Cardiac fibroblast (primary cell): ENCODE data around the gene LCORL.
A peak's percentile ranks its signal among the peaks of the same experiment; 100 is the strongest.
"Not testable (repeated sequence)": the region's sequence is repeated elsewhere in the genome, so short reads cannot be mapped to it uniquely, and the experiment has no call there.

Experiments
- DNase-seq, 2 donors: peaks; one replicate each; pipeline versions ENCODE4 v3.0.0 to v3.0.0-alpha.2; 2010; ENCODE audit warnings: low read depth in 2 of 2
- H3K4me3 ChIP-seq, 2 donors: replicated peaks in 1 of 2; 1 replicate in 1 of 2; 2 replicates in 1 of 2; pipeline ENCODE4 v1.5.1; 2011; ENCODE audit warnings: low read depth in 2 of 2, low read length in 2 of 2, mild to moderate bottlenecking in 2 of 2, moderate library complexity in 1 of 2
- TF ChIP-seq, protein P1 (sequence below): IDR thresholded peaks from one replicate; pipeline ENCODE4 v1.5.1; 2011; ENCODE audit warnings: low read depth, mild to moderate bottlenecking, low read length, inconsistent platforms

Gene LCORL

DNA sequence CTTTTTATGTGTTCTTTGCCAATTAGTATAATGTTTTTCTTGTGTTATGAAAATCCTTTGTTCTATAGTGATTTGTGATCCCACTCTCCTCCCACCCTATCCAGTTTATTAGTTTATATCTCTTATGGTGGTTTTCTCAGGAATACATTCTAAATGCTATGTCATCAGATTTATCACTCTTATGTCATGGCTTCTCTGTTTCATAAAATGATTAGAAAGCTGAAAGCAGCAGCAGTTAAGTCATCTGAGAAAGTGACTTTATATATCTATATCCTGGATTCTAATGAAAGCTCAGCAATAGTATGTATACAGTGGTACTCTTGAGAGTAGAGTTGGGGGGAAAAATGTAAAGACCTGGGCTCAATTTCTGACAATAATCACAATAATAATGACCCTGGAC lies 169.6 kb downstream of the LCORL start:
- no peak overlapping the region for H3K4me3 ChIP-seq
- TF ChIP-seq, protein P1, sequence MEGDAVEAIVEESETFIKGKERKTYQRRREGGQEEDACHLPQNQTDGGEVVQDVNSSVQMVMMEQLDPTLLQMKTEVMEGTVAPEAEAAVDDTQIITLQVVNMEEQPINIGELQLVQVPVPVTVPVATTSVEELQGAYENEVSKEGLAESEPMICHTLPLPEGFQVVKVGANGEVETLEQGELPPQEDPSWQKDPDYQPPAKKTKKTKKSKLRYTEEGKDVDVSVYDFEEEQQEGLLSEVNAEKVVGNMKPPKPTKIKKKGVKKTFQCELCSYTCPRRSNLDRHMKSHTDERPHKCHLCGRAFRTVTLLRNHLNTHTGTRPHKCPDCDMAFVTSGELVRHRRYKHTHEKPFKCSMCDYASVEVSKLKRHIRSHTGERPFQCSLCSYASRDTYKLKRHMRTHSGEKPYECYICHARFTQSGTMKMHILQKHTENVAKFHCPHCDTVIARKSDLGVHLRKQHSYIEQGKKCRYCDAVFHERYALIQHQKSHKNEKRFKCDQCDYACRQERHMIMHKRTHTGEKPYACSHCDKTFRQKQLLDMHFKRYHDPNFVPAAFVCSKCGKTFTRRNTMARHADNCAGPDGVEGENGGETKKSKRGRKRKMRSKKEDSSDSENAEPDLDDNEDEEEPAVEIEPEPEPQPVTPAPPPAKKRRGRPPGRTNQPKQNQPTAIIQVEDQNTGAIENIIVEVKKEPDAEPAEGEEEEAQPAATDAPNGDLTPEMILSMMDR = no peak
- DNase-seq = no peak

DNA sequence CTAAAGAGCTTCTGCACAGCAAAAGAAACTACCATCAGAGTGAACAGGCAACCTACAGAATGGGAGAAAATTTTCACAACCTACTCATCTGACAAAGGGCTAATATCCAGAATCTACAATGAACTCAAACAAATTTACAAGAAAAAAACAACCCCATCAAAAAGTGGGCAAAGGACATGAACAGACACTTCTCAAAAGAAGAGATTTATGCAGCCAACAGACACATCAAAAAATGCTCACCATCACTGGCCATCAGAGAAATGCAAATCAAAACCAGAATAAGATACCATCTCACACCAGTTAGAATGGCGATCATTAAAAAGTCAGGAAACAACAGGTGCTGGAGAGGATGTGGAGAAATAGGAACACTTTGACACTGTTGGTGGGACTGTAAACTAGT lies 171.3 kb downstream of the LCORL start:
- DNase-seq = not testable (repeated sequence)

DNA sequence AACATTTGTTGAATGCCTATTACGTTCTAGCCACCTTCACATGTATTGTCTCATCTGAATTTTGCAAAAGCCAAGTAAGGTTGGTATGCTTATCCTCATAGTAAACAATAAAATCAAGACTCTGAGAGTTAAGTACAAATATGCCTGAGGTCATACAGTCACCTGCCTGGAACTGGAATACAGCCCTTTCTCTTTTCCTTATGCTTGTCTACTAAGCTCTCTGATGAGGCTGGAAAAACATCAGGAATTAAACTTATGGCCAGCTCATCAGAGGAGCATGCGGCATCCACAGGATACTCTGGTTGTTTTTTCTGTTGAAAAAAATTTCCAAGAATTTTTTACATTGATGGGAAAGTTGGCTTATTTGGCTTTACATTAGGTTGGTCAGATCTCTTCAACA lies 175.3 kb downstream of the LCORL start:
- DNase-seq = no peak
- H3K4me3 ChIP-seq = no peak overlapping the region
- TF ChIP-seq, protein P1 = no peak

More for the DNA sequence above, 171.3 kb downstream of the LCORL start:
- H3K4me3 ChIP-seq = not testable (repeated sequence)

DNA sequence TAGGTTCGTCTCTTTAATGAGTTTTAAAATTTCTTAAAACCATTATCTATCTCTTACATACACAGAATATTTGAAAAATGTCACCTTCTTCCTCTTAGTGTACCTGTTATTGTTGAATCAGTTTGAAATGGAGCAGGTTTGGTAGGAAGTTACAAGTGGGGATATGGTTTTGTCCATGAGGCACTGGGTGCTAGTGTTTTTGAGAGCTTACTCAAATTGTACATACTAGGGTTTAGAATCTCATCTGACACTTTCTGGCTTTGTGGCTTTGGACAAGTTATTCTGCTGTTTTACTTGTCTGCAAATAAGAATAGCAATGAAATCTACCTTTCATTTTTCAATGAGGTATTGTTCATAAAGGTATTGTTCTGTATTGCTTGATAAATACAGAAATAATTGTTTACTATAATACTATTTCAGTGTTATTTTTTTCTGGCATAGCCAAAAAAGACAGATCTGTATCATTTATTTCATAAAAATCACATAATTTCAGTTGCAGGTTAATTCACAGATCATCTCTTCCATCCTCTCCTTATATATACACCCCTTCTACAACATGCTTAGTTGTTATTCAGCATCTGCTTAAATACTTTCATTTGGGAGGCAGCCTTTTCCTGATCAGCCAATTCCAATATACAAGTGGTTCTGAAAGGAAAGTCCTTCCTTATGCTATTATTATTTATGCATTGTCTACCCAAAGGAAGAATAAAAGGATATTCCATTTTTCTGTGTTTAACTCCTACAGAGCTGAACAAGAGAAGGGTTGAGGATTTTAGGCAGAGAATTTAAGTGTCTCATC lies 197.5 kb downstream of the LCORL start:
- no peak overlapping the region for H3K4me3 ChIP-seq
- peak in 1 of 2 donors; percentile 16 for DNase-seq
- TF ChIP-seq, protein P1 = no peak

DNA sequence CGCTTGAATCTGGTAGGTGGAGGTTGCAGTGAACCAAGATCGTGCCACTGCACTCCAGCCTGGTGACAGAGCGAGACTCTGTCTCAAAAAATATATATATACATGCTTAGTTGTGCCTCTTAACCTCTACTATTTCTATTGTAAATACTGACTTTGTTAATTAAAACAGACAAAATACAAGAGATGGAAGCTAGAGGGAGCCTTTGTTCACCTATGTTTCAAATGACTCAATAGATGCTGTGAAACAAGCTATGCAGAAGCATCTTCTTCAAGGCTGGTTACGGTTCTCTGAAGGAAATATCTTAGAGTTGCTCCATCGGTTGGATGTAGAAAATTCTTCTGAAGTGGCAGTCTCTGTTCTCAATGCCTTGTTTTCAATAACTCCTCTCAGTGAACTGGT lies 204.5 kb downstream of the LCORL start:
- peak; percentile 84 to 86 for DNase-seq
- no peak overlapping the region for H3K4me3 ChIP-seq
- TF ChIP-seq, protein P1 = peak; percentile 51

DNA sequence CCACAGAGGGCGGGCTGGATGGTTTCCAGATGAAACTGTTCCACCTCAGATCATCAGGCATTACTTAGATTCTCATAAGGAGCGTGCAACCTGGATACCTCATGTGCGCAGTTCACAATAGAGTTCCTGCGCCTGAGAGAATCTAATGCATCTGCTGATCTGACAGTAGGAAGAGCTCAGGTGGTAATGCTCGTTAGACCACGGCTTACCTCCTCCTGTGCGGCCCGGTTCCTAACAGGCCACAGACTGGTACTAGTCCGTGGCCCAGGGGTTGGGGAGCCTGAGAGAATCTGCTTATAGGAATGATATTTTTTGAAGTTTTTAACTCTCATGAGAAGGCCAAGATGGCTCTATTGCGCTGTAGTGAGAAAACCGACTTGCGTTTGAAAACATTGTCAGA lies 205.4 kb downstream of the LCORL start:
- H3K4me3 ChIP-seq = no peak overlapping the region
- TF ChIP-seq, protein P1 = no peak

DNA sequence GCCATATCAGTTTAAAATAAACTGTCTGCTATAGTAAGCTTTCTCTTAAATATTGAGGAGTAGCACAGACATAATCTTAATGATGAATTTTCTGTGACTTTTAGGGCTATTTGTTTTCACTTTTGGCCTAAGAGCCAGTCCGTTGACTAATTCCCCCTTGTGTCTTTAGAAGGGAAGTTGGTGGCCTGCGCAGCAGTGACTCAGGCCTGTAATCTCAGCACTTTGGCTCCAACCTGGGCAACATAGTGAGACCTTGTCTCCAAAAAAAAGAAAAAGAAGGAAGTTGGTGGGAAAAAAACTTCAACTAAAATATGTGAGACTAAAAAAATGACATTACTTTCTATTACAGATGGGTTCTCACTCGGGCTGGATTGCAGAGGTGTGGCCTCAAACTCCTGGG lies 207.4 kb downstream of the LCORL start:
- TF ChIP-seq, protein P1 = no peak
- no peak overlapping the region for H3K4me3 ChIP-seq
- peak; percentile 67 to 82 for DNase-seq

More for the DNA sequence above, 205.4 kb downstream of the LCORL start:
- DNase-seq = no peak
